Suprapubic skin (tissue), 4 donors: ENCODE measurements around the gene LRRN1. TPM values are rescaled to one million over a fixed set of nuclear protein-coding genes. Genes with fewer than 3 reads are reported as not detected.
"Not testable (repeated sequence)": the region's sequence is repeated elsewhere in the genome, so short reads cannot be mapped to it uniquely, and the experiment has no call there.

Experiments used
- DNase-seq, 2 donors: peaks; one replicate each; pipeline ENCODE4 v3.0.0-alpha.2; 2019; ENCODE audit warnings: low spot score in 2 of 2
- H3K27ac ChIP-seq: fragments of 200-600 bp; sonication (generic); one replicate; pipeline ENCODE4 v1.5.1; 2019
- H3K27me3 ChIP-seq: fragments of 200-600 bp; sonication (generic); one replicate; pipeline ENCODE4 v1.5.1; 2019
- H3K36me3 ChIP-seq: fragments of 200-600 bp; sonication (generic); one replicate; pipeline ENCODE4 v1.5.1; 2019
- H3K4me1 ChIP-seq: fragments of 200-600 bp; sonication (generic); one replicate; pipeline ENCODE4 v1.5.1; 2019
- H3K4me3 ChIP-seq: fragments of 200-600 bp; sonication (generic); one replicate; pipeline ENCODE4 v1.5.1; 2019; ENCODE audit warnings: mild to moderate bottlenecking
- H3K9me3 ChIP-seq: fragments of 200-600 bp; sonication (generic); one replicate; pipeline ENCODE4 v1.5.1; 2019
- CTCF ChIP-seq, 2 donors: fragments of 200-600 bp in 1 of 2; fragments of 450-650 bp in 1 of 2; sonication (generic) in 1 of 2; IDR thresholded peaks; one replicate each; pipeline ENCODE4 v1.5.1; 2016 to 2019; ENCODE audit warnings: antibody characterized with exemption in 2 of 2, mild to moderate bottlenecking in 1 of 2, moderate library complexity in 1 of 2
- EP300 ChIP-seq: sonication (generic); formaldehyde crosslinking; IDR thresholded peaks from one replicate; pipeline ENCODE4 v1.6.1; 2017; ENCODE audit warnings: antibody characterized with exemption
- POLR2A ChIP-seq, 2 donors: fragments of 450-650 bp; IDR thresholded peaks; one replicate each; pipeline ENCODE4 v1.6.1; 2017; ENCODE audit warnings: antibody characterized with exemption in 2 of 2, mild to moderate bottlenecking in 2 of 2, moderate library complexity in 2 of 2
- POLR2AphosphoS5 ChIP-seq, 3 donors: sonication (generic); formaldehyde crosslinking; IDR thresholded peaks; one replicate each; pipeline ENCODE4 v1.6.1; 2017; ENCODE audit warnings: antibody characterized with exemption in 3 of 3
- WGBS: methylation state at CpG from one replicate; pipeline ENCODE4 v1.1.5; 2018; 5-methylcytosine and 5-hydroxymethylcytosine counted together
- total RNA-seq, 4 donors: library from RNA; depleted of rRNA; stranded (reverse); fragments of >200 nt; gene quantifications; one replicate each; pipeline ENCODE4 v1.1.0, GENCODE V29; 2016

Gene LRRN1
- total RNA-seq, 4 donors from 2014 or later: 1.1 to 7.5 (median 4.4) TPM

GRCh38 chr3:3827111-3827510 lies 27.9 kb downstream of the LRRN1 start:
- TF ChIP-seq POLR2A (IDR thresholded peaks at IDR 0.05) (no peak), CTCF (IDR thresholded peaks at IDR 0.05) (no peak), EP300 (no peak), POLR2AphosphoS5 (IDR thresholded peaks at IDR 0.05) (no peak)
- Histone ChIP-seq H3K36me3 (no peaks in the 10 kb centered on the region), H3K27ac (no peak overlapping the region), H3K4me3 (no peak overlapping the region), H3K27me3 (no peaks in the 10 kb centered on the region), H3K9me3 (no peaks in the 10 kb centered on the region), H3K4me1 (no peaks in the 10 kb centered on the region)
- WGBS: 100% methylated on average over 1 of the region's 1 CpG
- DNase-seq: no peak

- H3K4me1 ChIP-seq, H3K4me3 ChIP-seq, H3K27ac ChIP-seq, H3K27me3 ChIP-seq, H3K36me3 ChIP-seq, H3K9me3 ChIP-seq, DNase-seq: not testable (repeated sequence)
- 72% methylated on average over 3 of the region's 3 CpGs for WGBS
These were observed 29.2 kb downstream of the LRRN1 start for GRCh38 chr3:3828417-3828816.

- TF ChIP-seq CTCF (IDR thresholded peaks at IDR 0.05): no peak
- no peak for TF ChIP-seq EP300
- TF ChIP-seq POLR2AphosphoS5 (IDR thresholded peaks at IDR 0.05): no peak
- no peak for TF ChIP-seq POLR2A (IDR thresholded peaks at IDR 0.05)
- WGBS: 90% methylated on average over 3 of the region's 3 CpGs
- Histone ChIP-seq H3K4me3 (no peak overlapping the region), H3K27ac (no peak overlapping the region), H3K9me3 (no peaks in the 10 kb centered on the region), H3K36me3 (no peaks in the 10 kb centered on the region), H3K4me1 (no peaks in the 10 kb centered on the region), H3K27me3 (no peaks in the 10 kb centered on the region)
- DNase-seq: no peak
These were observed 37.6 kb downstream of the LRRN1 start for GRCh38 chr3:3836845-3837244.

GRCh38 chr3:3842356-3842755 lies 43.1 kb downstream of the LRRN1 start:
- TF ChIP-seq POLR2A (IDR thresholded peaks at IDR 0.05) (no peak), CTCF (IDR thresholded peaks at IDR 0.05) (no peak), POLR2AphosphoS5 (IDR thresholded peaks at IDR 0.05) (no peak), EP300 (no peak)
- Histone ChIP-seq H3K36me3 (no peaks in the 10 kb centered on the region), H3K4me1 (no peaks in the 10 kb centered on the region), H3K4me3 (no peak overlapping the region), H3K27ac (no peak overlapping the region), H3K9me3 (no peaks in the 10 kb centered on the region), H3K27me3 (no peaks in the 10 kb centered on the region)
- no peak for DNase-seq
- WGBS: 75% methylated on average over 2 of the region's 2 CpGs

- 54% methylated on average over 8 of the region's 8 CpGs for WGBS
- DNase-seq: no peak
These were observed 49.0 kb downstream of the LRRN1 start for GRCh38 chr3:3847994-3848922.

More at GRCh38 chr3:3847994-3848922, 49.0 kb downstream of the LRRN1 start:
- H3K27me3 ChIP-seq: no peaks in the 10 kb centered on the region
- H3K4me3 ChIP-seq: no peak overlapping the region
- H3K36me3 ChIP-seq: no peaks in the 10 kb centered on the region
- no peak overlapping the region for H3K27ac ChIP-seq
- H3K9me3 ChIP-seq: no peaks in the 10 kb centered on the region
- TF ChIP-seq EP300 (no peak), POLR2A (IDR thresholded peaks at IDR 0.05) (no peak), POLR2AphosphoS5 (IDR thresholded peaks at IDR 0.05) (no peak), CTCF (IDR thresholded peaks at IDR 0.05) (no peak)
- H3K4me1 ChIP-seq: no peaks in the 10 kb centered on the region
